HG03097 (cell line): ENCODE measurements around the gene ZMAT1.
"Not testable (repeated sequence)": the region's sequence is repeated elsewhere in the genome, so short reads cannot be mapped to it uniquely, and the experiment has no call there.

Experiments
- ATAC-seq: cut with Tn5 transposase; IDR thresholded peaks from one replicate; pipeline ENCODE4 v1.9.1; 2021; ENCODE audit not compliant: unreplicated experiment, low FRiP score

Gene ZMAT1

GRCh38 chrX:101931488-101932248, at the start of gene ZMAT1:
TSS of gene ZMAT1 (minus strand) at chrX:101932027. CDS start at chrX:101932008, 19 bp downstream.
- ATAC-seq: peak; percentile 87

- ATAC-seq: no peak
These were observed 45.3 kb upstream of the ZMAT1 start for GRCh38 chrX:101977106-101977505.

GRCh38 chrX:101973066-101973465, 41.2 kb upstream of the ZMAT1 start:
- no peak for ATAC-seq

- not testable (repeated sequence) for ATAC-seq
These were observed 33.2 kb upstream of the ZMAT1 start for GRCh38 chrX:101964923-101965539.

GRCh38 chrX:101958139-101958538, 26.3 kb upstream of the ZMAT1 start:
- no peak for ATAC-seq

- peak; percentile 88 for ATAC-seq
These were observed 25.3 kb upstream of the ZMAT1 start for GRCh38 chrX:101957174-101957573.

- ATAC-seq: no peak
These were observed 24.7 kb upstream of the ZMAT1 start for GRCh38 chrX:101956556-101956955.

GRCh38 chrX:101950581-101950980, 18.8 kb upstream of the ZMAT1 start:
- no peak for ATAC-seq

GRCh38 chrX:101932249-101932570, 383 bp upstream of the ZMAT1 start:
- no peak for ATAC-seq

- ATAC-seq: no peak
These were observed 715 bp downstream of the ZMAT1 start for GRCh38 chrX:101931136-101931487.

- no peak for ATAC-seq
These were observed 6.1 kb downstream of the ZMAT1 start for GRCh38 chrX:101925733-101926132.

GRCh38 chrX:101918751-101919150, 13.1 kb downstream of the ZMAT1 start:
- no peak for ATAC-seq

- no peak for ATAC-seq
These were observed 25.6 kb downstream of the ZMAT1 start for GRCh38 chrX:101906136-101906796.

GRCh38 chrX:101904996-101905395, 26.8 kb downstream of the ZMAT1 start:
- no peak for ATAC-seq
